NB4 (cell line): ENCODE measurements around the gene KDM6A.
"Not testable (repeated sequence)": the region's sequence is repeated elsewhere in the genome, so short reads cannot be mapped to it uniquely, and the experiment has no call there.

Source experiments
- CTCF ChIP-seq: IDR thresholded peaks from one replicate; pipeline ENCODE4 v1.5.1; 2012; ENCODE audit warnings: low read depth, low read length
- MYC ChIP-seq: IDR thresholded peaks from 2 replicates; pipeline ENCODE4 v1.6.1; 2011; ENCODE audit warnings: low read depth, low read length
- POLR2A ChIP-seq: IDR thresholded peaks from 2 replicates; pipeline ENCODE4 v1.6.1; 2011; ENCODE audit warnings: mild to moderate bottlenecking; ENCODE audit not compliant: insufficient read length; ENCODE audit errors: extremely low read depth

- not testable (repeated sequence) for TF ChIP-seq MYC, POLR2A, CTCF
These were observed 17.7 kb downstream of the KDM6A start for GRCh38 chrX:44890687-44891086.
